Endothelial cell of umbilical vein (primary cell): ENCODE results near the gene KHDC1L. TPM values are rescaled to one million over a fixed set of nuclear protein-coding genes. Genes with fewer than 3 reads are reported as not detected.

ENCODE experiments used
- BruUV-seq: library from RNA; stranded (reverse); fragments of 400-500 nt; replicated peaks from 2 replicates; lab custom pipeline; 2021; lab: Mats Ljungman, UMichigan
- CTCF ChIA-PET: fragments of 300-600, 350-600 bp; sonication (Branson Sonifier 250); formaldehyde crosslinking; loops from one replicate; lab custom pipeline; 2021; ENCODE audit warnings: antibody characterized with exemption, inconsistent platforms; lab: Charles Lee
- POLR2A ChIA-PET: fragments of 300-600, 350-600 bp; sonication (Branson Sonifier 250); formaldehyde crosslinking; loops from one replicate; lab custom pipeline; 2021; ENCODE audit warnings: antibody characterized with exemption, inconsistent platforms; lab: Charles Lee
- DNase-seq: peaks from one replicate; pipeline ENCODE4 v3.0.0-alpha.2; 2011; ENCODE audit warnings: low read depth, low spot score
- FAIRE-seq: peaks from 2 replicates; lab custom pipeline; 2011; peaks lifted over from hg19 to GRCh38; lab: Jason Lieb, UNC
- H2AFZ ChIP-seq: 2 replicates; pipeline ENCODE4 v1.6.0; 2012; ENCODE audit warnings: low read depth, low read length, control low read depth, inconsistent platforms
- H3K27ac ChIP-seq: 2 replicates; pipeline ENCODE4 v1.5.1; 2011; ENCODE audit warnings: low read depth, mild to moderate bottlenecking, control low read depth, low read length, moderate library complexity; ENCODE audit not compliant: insufficient read depth
- H3K27me3 ChIP-seq, 2 experiments: 2 replicates each; pipeline versions ENCODE4 v1.6.0 to v1.6.1; 2011; ENCODE audit warnings: low read length in 2 of 2, mixed read lengths in 1 of 2; ENCODE audit not compliant: control insufficient read depth in 2 of 2, insufficient read depth in 2 of 2
- H3K36me3 ChIP-seq, 2 experiments: 2 replicates in 1 of 2; 3 replicates in 1 of 2; pipeline ENCODE4 v1.5.1; 2011; ENCODE audit warnings: low read length in 2 of 2, mild to moderate bottlenecking in 1 of 2, moderate library complexity in 1 of 2; ENCODE audit not compliant: control insufficient read depth in 2 of 2, insufficient read depth in 2 of 2; ENCODE audit errors: extremely low read depth in 1 of 2
- H3K4me1 ChIP-seq: 3 replicates; pipeline ENCODE4 v1.5.1; 2011; ENCODE audit warnings: mild to moderate bottlenecking, low read length; ENCODE audit not compliant: control insufficient read depth, insufficient read depth; ENCODE audit errors: extremely low read depth
- H3K4me2 ChIP-seq: 2 replicates; pipeline ENCODE4 v1.6.1; 2011; ENCODE audit warnings: low read length, control low read depth, mixed read lengths; ENCODE audit not compliant: insufficient read depth
- H3K4me3 ChIP-seq, 3 experiments: fragments of 200-600 bp in 1 of 3; sonication (generic), shearing (Covaris generic) in 1 of 3; replicated peaks in 1 of 3; 2 replicates each; pipeline ENCODE4 v1.5.1; 2011 to 2016; ENCODE audit warnings: control low read depth in 3 of 3, low read length in 3 of 3, mild to moderate bottlenecking in 2 of 3, inconsistent platforms in 1 of 3, low read depth in 1 of 3, moderate library complexity in 1 of 3; ENCODE audit not compliant: insufficient read depth in 1 of 3
- H3K79me2 ChIP-seq: 2 replicates; pipeline ENCODE4 v1.6.0; 2012; ENCODE audit warnings: low read length, inconsistent platforms; ENCODE audit not compliant: control insufficient read depth, insufficient read depth
- H3K9ac ChIP-seq: replicated peaks from 2 replicates; pipeline ENCODE3; 2011; ENCODE audit warnings: low read length, control low read depth; ENCODE audit not compliant: insufficient read depth; ENCODE audit errors: extremely low read depth
- H3K9me1 ChIP-seq: replicated peaks from 3 replicates; pipeline ENCODE4 v1.6.0; 2011; ENCODE audit warnings: mild to moderate bottlenecking, low read length; ENCODE audit not compliant: control insufficient read depth, insufficient read depth; ENCODE audit errors: extremely low read depth
- H3K9me3 ChIP-seq: replicated peaks from 2 replicates; pipeline ENCODE4 v1.5.1; 2012; ENCODE audit warnings: low read length, inconsistent platforms; ENCODE audit not compliant: control insufficient read depth, insufficient read depth
- H4K20me1 ChIP-seq: replicated peaks from 2 replicates; pipeline ENCODE3; 2011; ENCODE audit warnings: mild to moderate bottlenecking, low read length; ENCODE audit not compliant: control insufficient read depth, insufficient read depth; ENCODE audit errors: extremely low read depth
- EZH2 ChIP-seq: IDR thresholded peaks from 2 replicates; pipeline ENCODE4 v1.6.1; 2012; ENCODE audit warnings: borderline replicate concordance, low read depth, mild to moderate bottlenecking, moderate library complexity, low read length, inconsistent platforms; ENCODE audit not compliant: severe bottlenecking
- FOS ChIP-seq: IDR thresholded peaks from 2 replicates; pipeline ENCODE4 v1.6.1; 2011; ENCODE audit warnings: mild to moderate bottlenecking, low read length, moderate library complexity, borderline replicate concordance; ENCODE audit not compliant: insufficient read depth
- GATA2 ChIP-seq: IDR thresholded peaks from 2 replicates; pipeline ENCODE4 v1.7.0; 2011; ENCODE audit warnings: low read depth, mild to moderate bottlenecking, moderate library complexity, mixed read lengths, low read length; ENCODE audit not compliant: insufficient read length, insufficient read depth
- JUN ChIP-seq: IDR thresholded peaks from 2 replicates; pipeline ENCODE4 v1.6.1; 2011; ENCODE audit warnings: borderline replicate concordance, low read depth; ENCODE audit not compliant: insufficient read length, insufficient read depth
- MYC ChIP-seq: IDR thresholded peaks from one replicate; pipeline ENCODE4 v1.6.1; 2011; ENCODE audit warnings: mild to moderate bottlenecking, low read depth, low read length
- POLR2A ChIP-seq: IDR thresholded peaks from 2 replicates; pipeline ENCODE4 v1.6.1; 2012; ENCODE audit warnings: low read depth, mild to moderate bottlenecking, control low read depth, low read length
- POLR2AphosphoS5 ChIP-seq: IDR thresholded peaks from 2 replicates; pipeline ENCODE4 v1.6.1; 2012; ENCODE audit warnings: low read depth, mild to moderate bottlenecking, control low read depth, low read length, moderate library complexity; ENCODE audit not compliant: insufficient read depth
- dilution Hi-C: fragments of 300-500 bp; cut with MboI; formaldehyde crosslinking; loops from one replicate; pipeline ENCODE4 v1.15.0; 2019; ENCODE audit warnings: low sequenced_read_pairs; ENCODE audit not compliant: extremely low pct_ligation_motif_present
- intact Hi-C: fragments of 100-400 bp; cut with micrococcal nuclease; formaldehyde crosslinking; loops from one replicate; pipeline ENCODE4 v1.10.0; 2022
- polyA plus RNA-seq, 4 experiments: library from polyadenylated mRNA; depleted of rRNA in 3 of 4; stranded (reverse) in 3 of 4; unstranded in 1 of 4; fragments of >200 nt; gene quantifications; 2 replicates each; pipeline versions ENCODE4 v1.2.1 to v1.2.3, GENCODE V29; 2011 to 2012; ENCODE audit warnings: missing spikeins in 1 of 4
- total RNA-seq: library from RNA; stranded (reverse); gene quantifications from 2 replicates; pipeline ENCODE4 v1.2.3, GENCODE V29; 2021
- TF ChIP-seq, protein P1 (sequence below): IDR thresholded peaks from 2 replicates; pipeline ENCODE4 v1.6.1; 2011; ENCODE audit not compliant: insufficient read depth, insufficient read length
- TF ChIP-seq, protein P2 (sequence below), 2 donors: IDR thresholded peaks; 1 replicate in 1 of 2; 2 replicates in 1 of 2; pipeline ENCODE4 v1.5.1; 2011; ENCODE audit warnings: low read length in 2 of 2, mild to moderate bottlenecking in 2 of 2, moderate library complexity in 2 of 2, control low read depth in 1 of 2, inconsistent platforms in 1 of 2, low read depth in 1 of 2; ENCODE audit not compliant: insufficient read depth in 1 of 2; ENCODE audit errors: extremely low read depth in 1 of 2

KHDC1L gene
- total and polyA plus RNA-seq, 2 donors (not counting 3 experiments of a cell fraction or from before 2014, with no cell fraction given) = 0.15 TPM; not detected in 1

DNA sequence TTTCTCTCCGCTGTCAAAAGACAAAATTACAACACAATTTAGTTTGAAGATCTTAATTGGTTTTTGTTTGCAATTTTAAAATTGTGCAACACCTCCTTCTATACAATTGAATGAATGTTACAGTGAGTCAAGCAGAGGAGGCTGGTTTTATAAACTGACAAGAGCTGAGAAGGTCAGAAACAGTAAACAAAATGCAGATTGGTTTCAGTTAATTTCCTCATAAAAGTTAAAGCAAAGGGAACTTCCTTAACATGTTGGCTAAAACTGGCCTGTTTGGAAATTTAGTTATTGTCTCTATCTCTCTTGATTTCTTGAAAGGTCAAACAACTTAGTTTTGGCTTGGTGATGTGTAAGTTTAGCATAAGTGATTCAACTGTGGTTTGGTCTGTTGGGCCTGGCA lies 22.2 kb downstream of the KHDC1L start:
- H3K36me3 ChIP-seq = no peaks in the 10 kb centered on the region

More for the DNA sequence above, 22.2 kb downstream of the KHDC1L start:
- Histone ChIP-seq H3K27me3 (peaks cover 0 to 2% of the 10 kb centered on the region in 2 experiments), H2AFZ (no peak overlapping the region), H4K20me1 (no peaks in the 10 kb centered on the region), H3K4me1 (no peaks in the 10 kb centered on the region), H3K79me2 (no peaks in the 10 kb centered on the region), H3K9ac (no peak overlapping the region), H3K9me3 (no peaks in the 10 kb centered on the region), H3K27ac (no peak overlapping the region), H3K4me3 (no peak overlapping the region), H3K4me2 (no peak overlapping the region), H3K9me1 (no peaks in the 10 kb centered on the region)
- TF ChIP-seq POLR2A (no peak), EZH2 (no peak), MYC (no peak), POLR2AphosphoS5 (no peak), GATA2 (no peak), FOS (no peak), JUN (no peak)
- TF ChIP-seq, protein P1, sequence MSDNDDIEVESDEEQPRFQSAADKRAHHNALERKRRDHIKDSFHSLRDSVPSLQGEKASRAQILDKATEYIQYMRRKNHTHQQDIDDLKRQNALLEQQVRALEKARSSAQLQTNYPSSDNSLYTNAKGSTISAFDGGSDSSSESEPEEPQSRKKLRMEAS = no peak
- TF ChIP-seq, protein P2, sequence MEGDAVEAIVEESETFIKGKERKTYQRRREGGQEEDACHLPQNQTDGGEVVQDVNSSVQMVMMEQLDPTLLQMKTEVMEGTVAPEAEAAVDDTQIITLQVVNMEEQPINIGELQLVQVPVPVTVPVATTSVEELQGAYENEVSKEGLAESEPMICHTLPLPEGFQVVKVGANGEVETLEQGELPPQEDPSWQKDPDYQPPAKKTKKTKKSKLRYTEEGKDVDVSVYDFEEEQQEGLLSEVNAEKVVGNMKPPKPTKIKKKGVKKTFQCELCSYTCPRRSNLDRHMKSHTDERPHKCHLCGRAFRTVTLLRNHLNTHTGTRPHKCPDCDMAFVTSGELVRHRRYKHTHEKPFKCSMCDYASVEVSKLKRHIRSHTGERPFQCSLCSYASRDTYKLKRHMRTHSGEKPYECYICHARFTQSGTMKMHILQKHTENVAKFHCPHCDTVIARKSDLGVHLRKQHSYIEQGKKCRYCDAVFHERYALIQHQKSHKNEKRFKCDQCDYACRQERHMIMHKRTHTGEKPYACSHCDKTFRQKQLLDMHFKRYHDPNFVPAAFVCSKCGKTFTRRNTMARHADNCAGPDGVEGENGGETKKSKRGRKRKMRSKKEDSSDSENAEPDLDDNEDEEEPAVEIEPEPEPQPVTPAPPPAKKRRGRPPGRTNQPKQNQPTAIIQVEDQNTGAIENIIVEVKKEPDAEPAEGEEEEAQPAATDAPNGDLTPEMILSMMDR (IDR thresholded peaks at IDR 0.05; ENCODE audit: extremely low read depth in 1 of 2, insufficient read depth in 1 of 2, low read depth in 1 of 2, low read length in 2 of 2) = no peak
- FAIRE-seq (no peak), DNase-seq (no peak)
- ChIA-PET POLR2A (no interaction called here), CTCF (no interaction called here)
- no TSS peak for BruUV-seq
- dilution Hi-C loops (no loop called here), intact Hi-C loops (no loop called here)
